HEK293 (cell line): Measurements from ENCODE around the gene ZYG11B.

Experiments used
- CTCF ChIA-PET: fragments of 350-600 bp; formaldehyde crosslinking; extraction: SDS; loops from one replicate; lab custom pipeline; 2021; ENCODE audit warnings: antibody characterized with exemption; lab: Yijun Ruan, JAX
- POLR2A ChIA-PET: fragments of 300-600 bp; formaldehyde crosslinking; extraction: SDS; loops from one replicate; lab custom pipeline; 2020; ENCODE audit warnings: antibody characterized with exemption, inconsistent platforms; lab: Yijun Ruan, JAX
- H3K27ac ChIP-seq: fragments of 200-500 bp; sonication (Bioruptor generic); 2 replicates; pipeline ENCODE4 v1.5.1; 2014; ENCODE audit warnings: low read depth, low read length, control low read depth, inconsistent platforms; ENCODE audit errors: extremely low read depth
- H3K36me3 ChIP-seq, 2 experiments: fragments of 200-500 bp in 1 of 2; sonication (Bioruptor generic) in 1 of 2; 1 replicate in 1 of 2; 2 replicates in 1 of 2; pipeline ENCODE4 v1.5.1; 2014 to 2017; ENCODE audit warnings: inconsistent platforms in 2 of 2, low read length in 2 of 2; ENCODE audit not compliant: control insufficient read depth in 2 of 2, insufficient read depth in 1 of 2
- H3K4me1 ChIP-seq: fragments of 200-500 bp; sonication (Bioruptor generic); 2 replicates; pipeline ENCODE4 v1.5.1; 2014; ENCODE audit warnings: mild to moderate bottlenecking, low read length, inconsistent platforms; ENCODE audit not compliant: control insufficient read depth, insufficient read depth
- H3K4me3 ChIP-seq: 2 replicates; pipeline ENCODE4 v1.5.1; 2011; ENCODE audit warnings: low read depth, mild to moderate bottlenecking, control low read depth, low read length, moderate library complexity
- H3K9me3 ChIP-seq: fragments of 200-500 bp; sonication (Bioruptor generic); 2 replicates; pipeline ENCODE4 v1.5.1; 2014; ENCODE audit warnings: low read depth, low read length, inconsistent platforms; ENCODE audit not compliant: control insufficient read depth, insufficient read depth
- GLIS2 ChIP-seq: fragments of 450-650 bp; formaldehyde crosslinking; IDR thresholded peaks from 2 replicates; pipeline ENCODE4 v1.5.1; 2016; ENCODE audit warnings: missing biosample characterization, missing genetic modification characterization
- KLF7 ChIP-seq: fragments of 450-650 bp; formaldehyde crosslinking; IDR thresholded peaks from 2 replicates; pipeline ENCODE4 v1.5.1; 2016; ENCODE audit warnings: missing biosample characterization, missing genetic modification characterization, borderline replicate concordance
- WT1 ChIP-seq: fragments of 450-650 bp; formaldehyde crosslinking; IDR thresholded peaks from 2 replicates; pipeline ENCODE4 v1.5.1; 2016; ENCODE audit warnings: missing biosample characterization, missing genetic modification characterization
- ZEB2 ChIP-seq: fragments of 450-650 bp; formaldehyde crosslinking; IDR thresholded peaks from 2 replicates; pipeline ENCODE4 v1.5.1; 2016; ENCODE audit warnings: missing biosample characterization, missing genetic modification characterization
- ZFP41 ChIP-seq: fragments of 450-650 bp; formaldehyde crosslinking; IDR thresholded peaks from 2 replicates; pipeline ENCODE4 v1.5.1; 2016; ENCODE audit warnings: missing biosample characterization, missing genetic modification characterization, borderline replicate concordance
- ZNF169 ChIP-seq: fragments of 450-650 bp; formaldehyde crosslinking; IDR thresholded peaks from 2 replicates; pipeline ENCODE4 v1.5.1; 2016; ENCODE audit warnings: missing biosample characterization, missing genetic modification characterization
- ZNF239 ChIP-seq: fragments of 450-650 bp; formaldehyde crosslinking; IDR thresholded peaks from 2 replicates; pipeline ENCODE4 v1.5.1; 2016; ENCODE audit warnings: missing biosample characterization, missing genetic modification characterization
- ZNF311 ChIP-seq: fragments of 450-650 bp; formaldehyde crosslinking; IDR thresholded peaks from 2 replicates; pipeline ENCODE4 v1.5.1; 2017; ENCODE audit warnings: missing biosample characterization, missing genetic modification characterization, borderline replicate concordance
- ZNF426 ChIP-seq: fragments of 450-650 bp; formaldehyde crosslinking; IDR thresholded peaks from 2 replicates; pipeline ENCODE4 v1.5.1; 2017; ENCODE audit warnings: missing biosample characterization, missing genetic modification characterization, mild to moderate bottlenecking, inconsistent platforms, moderate library complexity
- ZNF558 ChIP-seq: fragments of 450-650 bp; formaldehyde crosslinking; IDR thresholded peaks from 2 replicates; pipeline ENCODE4 v1.5.1; 2016; ENCODE audit warnings: missing biosample characterization, missing genetic modification characterization
- ZNF830 ChIP-seq: fragments of 450-650 bp; IDR thresholded peaks from 2 replicates; pipeline ENCODE4 v1.5.0; 2018; ENCODE audit warnings: missing biosample characterization, missing genetic modification characterization, low read depth, mild to moderate bottlenecking, moderate library complexity
- ZSCAN16 ChIP-seq: fragments of 450-650 bp; formaldehyde crosslinking; IDR thresholded peaks from 2 replicates; pipeline ENCODE4 v1.5.1; 2016; ENCODE audit warnings: missing biosample characterization, missing genetic modification characterization
- ZSCAN30 ChIP-seq: fragments of 450-650 bp; IDR thresholded peaks from 2 replicates; pipeline ENCODE4 v1.5.1; 2018; ENCODE audit warnings: missing biosample characterization, mild to moderate bottlenecking, missing genetic modification characterization, moderate library complexity
- TF ChIP-seq, protein P1 (sequence below): fragments of 450-650 bp; formaldehyde crosslinking; IDR thresholded peaks from 2 replicates; pipeline ENCODE4 v1.5.1; 2016; ENCODE audit warnings: missing biosample characterization, missing genetic modification characterization
- TF ChIP-seq, protein P2 (sequence below): fragments of 450-650 bp; formaldehyde crosslinking; IDR thresholded peaks from 2 replicates; pipeline ENCODE4 v1.5.1; 2017; ENCODE audit warnings: missing biosample characterization, missing genetic modification characterization
- TF ChIP-seq, protein P3 (sequence below): fragments of 450-650 bp; formaldehyde crosslinking; IDR thresholded peaks from 2 replicates; pipeline ENCODE4 v1.5.1; 2016; ENCODE audit warnings: missing biosample characterization, missing genetic modification characterization
- TF ChIP-seq, protein P4 (sequence below): fragments of 450-650 bp; formaldehyde crosslinking; IDR thresholded peaks from 2 replicates; pipeline ENCODE4 v1.5.0; 2017; ENCODE audit warnings: missing biosample characterization, missing genetic modification characterization, borderline replicate concordance
- TF ChIP-seq, protein P5 (sequence below): fragments of 450-650 bp; formaldehyde crosslinking; IDR thresholded peaks from 2 replicates; pipeline ENCODE4 v1.5.1; 2016; ENCODE audit warnings: missing biosample characterization, missing genetic modification characterization
- TF ChIP-seq, protein P6 (sequence below): fragments of 450-650 bp; formaldehyde crosslinking; IDR thresholded peaks from 2 replicates; pipeline ENCODE4 v1.5.1; 2016; ENCODE audit warnings: missing biosample characterization, missing genetic modification characterization

The ZYG11B gene

DNA sequence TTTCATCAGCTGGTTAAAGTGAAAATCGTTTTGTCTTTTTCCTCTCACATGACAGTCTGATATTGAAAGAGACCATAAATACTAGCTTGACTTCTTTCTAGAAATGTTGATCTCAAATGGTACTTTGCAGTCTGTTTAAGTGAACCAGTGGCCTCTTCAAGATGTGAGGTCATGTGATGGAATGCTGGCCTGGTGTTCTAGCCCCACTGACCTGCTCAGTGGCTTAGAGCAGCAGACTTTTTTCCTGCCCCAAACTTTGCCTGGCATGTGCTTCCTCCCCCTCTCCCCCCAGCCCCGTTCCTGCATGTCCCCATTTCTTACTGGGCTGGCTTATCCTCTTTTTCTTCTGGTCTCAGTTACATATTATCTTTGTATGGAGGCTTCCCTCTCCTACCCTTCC lies 150.6 kb downstream of the ZYG11B start:
- Histone ChIP-seq H3K27ac (no peak overlapping the region), H3K36me3 (peaks cover 16 to 69% of the 10 kb centered on the region in 2 experiments; a peak in 2 of 3 replicates), H3K4me3 (no peak overlapping the region), H3K4me1 (no peaks in the 10 kb centered on the region), H3K9me3 (no peaks in the 10 kb centered on the region)
- TF ChIP-seq, protein P1, sequence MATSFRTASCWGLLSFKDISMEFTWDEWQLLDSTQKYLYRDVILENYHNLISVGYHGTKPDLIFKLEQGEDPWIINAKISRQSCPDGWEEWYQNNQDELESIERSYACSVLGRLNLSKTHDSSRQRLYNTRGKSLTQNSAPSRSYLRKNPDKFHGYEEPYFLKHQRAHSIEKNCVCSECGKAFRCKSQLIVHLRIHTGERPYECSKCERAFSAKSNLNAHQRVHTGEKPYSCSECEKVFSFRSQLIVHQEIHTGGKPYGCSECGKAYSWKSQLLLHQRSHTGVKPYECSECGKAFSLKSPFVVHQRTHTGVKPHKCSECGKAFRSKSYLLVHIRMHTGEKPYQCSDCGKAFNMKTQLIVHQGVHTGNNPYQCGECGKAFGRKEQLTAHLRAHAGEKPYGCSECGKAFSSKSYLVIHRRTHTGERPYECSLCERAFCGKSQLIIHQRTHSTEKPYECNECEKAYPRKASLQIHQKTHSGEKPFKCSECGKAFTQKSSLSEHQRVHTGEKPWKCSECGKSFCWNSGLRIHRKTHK (tag by site-specific recombination) = no peak
- no peak for TF ChIP-seq GLIS2
- TF ChIP-seq, protein P2, sequence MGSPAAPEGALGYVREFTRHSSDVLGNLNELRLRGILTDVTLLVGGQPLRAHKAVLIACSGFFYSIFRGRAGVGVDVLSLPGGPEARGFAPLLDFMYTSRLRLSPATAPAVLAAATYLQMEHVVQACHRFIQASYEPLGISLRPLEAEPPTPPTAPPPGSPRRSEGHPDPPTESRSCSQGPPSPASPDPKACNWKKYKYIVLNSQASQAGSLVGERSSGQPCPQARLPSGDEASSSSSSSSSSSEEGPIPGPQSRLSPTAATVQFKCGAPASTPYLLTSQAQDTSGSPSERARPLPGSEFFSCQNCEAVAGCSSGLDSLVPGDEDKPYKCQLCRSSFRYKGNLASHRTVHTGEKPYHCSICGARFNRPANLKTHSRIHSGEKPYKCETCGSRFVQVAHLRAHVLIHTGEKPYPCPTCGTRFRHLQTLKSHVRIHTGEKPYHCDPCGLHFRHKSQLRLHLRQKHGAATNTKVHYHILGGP (tag by site-specific recombination) = no peak
- no peak for TF ChIP-seq ZNF830
- no peak for TF ChIP-seq WT1
- no peak for TF ChIP-seq ZFP41 (tag by site-specific recombination)
- TF ChIP-seq ZSCAN30 = no peak
- no peak for TF ChIP-seq ZSCAN16 (tag by site-specific recombination)
- TF ChIP-seq ZNF426 (tag by site-specific recombination) = no peak
- TF ChIP-seq ZEB2 (tag by site-specific recombination) = no peak
- TF ChIP-seq, protein P3, sequence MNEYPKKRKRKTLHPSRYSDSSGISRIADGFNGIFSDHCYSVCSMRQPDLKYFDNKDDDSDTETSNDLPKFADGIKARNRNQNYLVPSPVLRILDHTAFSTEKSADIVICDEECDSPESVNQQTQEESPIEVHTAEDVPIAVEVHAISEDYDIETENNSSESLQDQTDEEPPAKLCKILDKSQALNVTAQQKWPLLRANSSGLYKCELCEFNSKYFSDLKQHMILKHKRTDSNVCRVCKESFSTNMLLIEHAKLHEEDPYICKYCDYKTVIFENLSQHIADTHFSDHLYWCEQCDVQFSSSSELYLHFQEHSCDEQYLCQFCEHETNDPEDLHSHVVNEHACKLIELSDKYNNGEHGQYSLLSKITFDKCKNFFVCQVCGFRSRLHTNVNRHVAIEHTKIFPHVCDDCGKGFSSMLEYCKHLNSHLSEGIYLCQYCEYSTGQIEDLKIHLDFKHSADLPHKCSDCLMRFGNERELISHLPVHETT = no peak
- TF ChIP-seq ZNF311 (tag by site-specific recombination) = no peak
- no peak for TF ChIP-seq ZNF169 (tag by site-specific recombination)
- TF ChIP-seq, protein P4, sequence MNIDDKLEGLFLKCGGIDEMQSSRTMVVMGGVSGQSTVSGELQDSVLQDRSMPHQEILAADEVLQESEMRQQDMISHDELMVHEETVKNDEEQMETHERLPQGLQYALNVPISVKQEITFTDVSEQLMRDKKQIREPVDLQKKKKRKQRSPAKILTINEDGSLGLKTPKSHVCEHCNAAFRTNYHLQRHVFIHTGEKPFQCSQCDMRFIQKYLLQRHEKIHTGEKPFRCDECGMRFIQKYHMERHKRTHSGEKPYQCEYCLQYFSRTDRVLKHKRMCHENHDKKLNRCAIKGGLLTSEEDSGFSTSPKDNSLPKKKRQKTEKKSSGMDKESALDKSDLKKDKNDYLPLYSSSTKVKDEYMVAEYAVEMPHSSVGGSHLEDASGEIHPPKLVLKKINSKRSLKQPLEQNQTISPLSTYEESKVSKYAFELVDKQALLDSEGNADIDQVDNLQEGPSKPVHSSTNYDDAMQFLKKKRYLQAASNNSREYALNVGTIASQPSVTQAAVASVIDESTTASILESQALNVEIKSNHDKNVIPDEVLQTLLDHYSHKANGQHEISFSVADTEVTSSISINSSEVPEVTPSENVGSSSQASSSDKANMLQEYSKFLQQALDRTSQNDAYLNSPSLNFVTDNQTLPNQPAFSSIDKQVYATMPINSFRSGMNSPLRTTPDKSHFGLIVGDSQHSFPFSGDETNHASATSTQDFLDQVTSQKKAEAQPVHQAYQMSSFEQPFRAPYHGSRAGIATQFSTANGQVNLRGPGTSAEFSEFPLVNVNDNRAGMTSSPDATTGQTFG = no peak
- no peak for TF ChIP-seq ZNF558 (tag by site-specific recombination)
- TF ChIP-seq, protein P5, sequence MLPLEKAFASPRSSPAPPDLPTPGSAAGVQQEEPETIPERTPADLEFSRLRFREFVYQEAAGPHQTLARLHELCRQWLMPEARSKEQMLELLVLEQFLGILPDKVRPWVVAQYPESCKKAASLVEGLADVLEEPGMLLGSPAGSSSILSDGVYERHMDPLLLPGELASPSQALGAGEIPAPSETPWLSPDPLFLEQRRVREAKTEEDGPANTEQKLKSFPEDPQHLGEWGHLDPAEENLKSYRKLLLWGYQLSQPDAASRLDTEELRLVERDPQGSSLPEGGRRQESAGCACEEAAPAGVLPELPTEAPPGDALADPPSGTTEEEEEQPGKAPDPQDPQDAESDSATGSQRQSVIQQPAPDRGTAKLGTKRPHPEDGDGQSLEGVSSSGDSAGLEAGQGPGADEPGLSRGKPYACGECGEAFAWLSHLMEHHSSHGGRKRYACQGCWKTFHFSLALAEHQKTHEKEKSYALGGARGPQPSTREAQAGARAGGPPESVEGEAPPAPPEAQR = no peak
- TF ChIP-seq KLF7 (tag by site-specific recombination) = no peak
- TF ChIP-seq, protein P6, sequence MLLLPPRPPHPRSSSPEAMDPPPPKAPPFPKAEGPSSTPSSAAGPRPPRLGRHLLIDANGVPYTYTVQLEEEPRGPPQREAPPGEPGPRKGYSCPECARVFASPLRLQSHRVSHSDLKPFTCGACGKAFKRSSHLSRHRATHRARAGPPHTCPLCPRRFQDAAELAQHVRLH (tag by site-specific recombination) = no peak
- TF ChIP-seq ZNF239 (tag by site-specific recombination) = no peak
- ChIA-PET CTCF (interaction anchor here (0.6 to 1.5 kb wide), 3 partner anchors 34 to 373 kb away, joined by 3 to 6 read pairs (median 3); partner anchors contain the start of gene ZYG11A), POLR2A (no interaction called here)
